Astrocyte (in vitro differentiated cells and primary cell): ENCODE results near the gene PMP22. TPM values are rescaled to one million over a fixed set of nuclear protein-coding genes. Genes with fewer than 3 reads are reported as not detected.

ENCODE experiments used
- DNase-seq: peaks from one replicate; pipeline ENCODE4 v3.0.0-alpha.2; 2010; ENCODE audit warnings: low read depth
- FAIRE-seq: peaks from 2 replicates; lab custom pipeline; 2011; peaks lifted over from hg19 to GRCh38; lab: Jason Lieb, UNC
- H2AFZ ChIP-seq: 2 replicates; pipeline ENCODE4 v1.6.0; 2012; ENCODE audit warnings: low read depth, low read length, inconsistent platforms
- H3K27ac ChIP-seq: 2 replicates; pipeline ENCODE4 v1.5.1; 2011; ENCODE audit warnings: low read depth, low read length, inconsistent platforms
- H3K27me3 ChIP-seq: 2 replicates; pipeline ENCODE4 v1.6.0; 2011; ENCODE audit warnings: low read length, inconsistent platforms; ENCODE audit not compliant: insufficient read depth
- H3K36me3 ChIP-seq: 2 replicates; pipeline ENCODE4 v1.5.1; 2011; ENCODE audit warnings: low read length, inconsistent platforms; ENCODE audit not compliant: insufficient read depth
- H3K4me1 ChIP-seq: 2 replicates; pipeline ENCODE4 v1.5.1; 2011; ENCODE audit warnings: low read length, inconsistent platforms; ENCODE audit not compliant: insufficient read depth
- H3K4me2 ChIP-seq: 2 replicates; pipeline ENCODE4 v1.6.0; 2012; ENCODE audit warnings: low read length, inconsistent platforms
- H3K4me3 ChIP-seq: 2 replicates; pipeline ENCODE4 v1.5.1; 2011; ENCODE audit warnings: low read depth, mild to moderate bottlenecking, low read length, inconsistent platforms; ENCODE audit not compliant: insufficient read depth
- H3K79me2 ChIP-seq: 2 replicates; pipeline ENCODE4 v1.6.0; 2012; ENCODE audit warnings: mild to moderate bottlenecking, low read length, inconsistent platforms; ENCODE audit not compliant: insufficient read depth
- H3K9ac ChIP-seq: 2 replicates; pipeline ENCODE4 v1.6.0; 2012; ENCODE audit warnings: mild to moderate bottlenecking, low read length, inconsistent platforms
- H3K9me3 ChIP-seq: 2 replicates; pipeline ENCODE4 v1.5.1; 2012; ENCODE audit warnings: low read depth, mild to moderate bottlenecking, low read length, inconsistent platforms; ENCODE audit not compliant: insufficient read depth
- H4K20me1 ChIP-seq: 2 replicates; pipeline ENCODE4 v1.6.0; 2012; ENCODE audit warnings: low read length, inconsistent platforms; ENCODE audit not compliant: insufficient read depth
- H3K27ac Mint-ChIP-seq: one replicate; pipeline ENCODE4 v1.8.0; 2021; ENCODE audit warnings: mild to moderate bottlenecking, mixed read lengths; ENCODE audit not compliant: unreplicated experiment
- H3K27me3 Mint-ChIP-seq: one replicate; pipeline ENCODE4 v1.8.0; 2021; ENCODE audit warnings: low read depth, mixed read lengths; ENCODE audit not compliant: unreplicated experiment
- H3K36me3 Mint-ChIP-seq: one replicate; pipeline ENCODE4 v1.8.0; 2021; ENCODE audit warnings: low read depth, mixed read lengths; ENCODE audit not compliant: unreplicated experiment
- H3K4me1 Mint-ChIP-seq: one replicate; pipeline ENCODE4 v1.8.0; 2021; ENCODE audit warnings: low read depth, mixed read lengths; ENCODE audit not compliant: unreplicated experiment
- H3K4me3 Mint-ChIP-seq: one replicate; pipeline ENCODE4 v1.8.0; 2021; ENCODE audit warnings: mild to moderate bottlenecking, moderate library complexity, mixed read lengths; ENCODE audit not compliant: unreplicated experiment
- H3K9me3 Mint-ChIP-seq: one replicate; pipeline ENCODE4 v1.8.0; 2021; ENCODE audit warnings: mild to moderate bottlenecking, mixed read lengths; ENCODE audit not compliant: unreplicated experiment
- CTCF ChIP-seq: IDR thresholded peaks from 2 replicates; pipeline ENCODE4 v1.5.1; 2011; ENCODE audit warnings: low read depth, mild to moderate bottlenecking, inconsistent platforms, low read length, moderate library complexity; ENCODE audit not compliant: insufficient read depth
- EZH2 ChIP-seq: IDR thresholded peaks from 2 replicates; pipeline ENCODE4 v1.6.1; 2012; ENCODE audit warnings: mild to moderate bottlenecking, low read length, inconsistent platforms; ENCODE audit not compliant: insufficient read depth
- total RNA-seq: library from RNA; stranded (reverse); gene quantifications from 2 replicates; pipeline ENCODE4 v1.2.1, GENCODE V29; 2021

Gene PMP22
- total RNA-seq, 1 donor from 2014 or later: 41.7 TPM

- Histone ChIP-seq H3K36me3 (no peaks in the 10 kb centered on the region), H3K9ac (no peak overlapping the region), H3K4me1 (peaks cover 9% of the 10 kb centered on the region), H3K9me3 (no peaks in the 10 kb centered on the region), H3K4me3 (no peak overlapping the region), H3K27ac (no peak overlapping the region), H3K79me2 (no peaks in the 10 kb centered on the region), H3K4me2 (no peak overlapping the region), H2AFZ (no peak overlapping the region), H3K27me3 (no peaks in the 10 kb centered on the region), H4K20me1 (no peaks in the 10 kb centered on the region)
- no peaks in the 10 kb centered on the region for H3K36me3 Mint-ChIP-seq
- no peak overlapping the region for H3K4me3 Mint-ChIP-seq
- no peak for FAIRE-seq
- no peak for TF ChIP-seq CTCF
- no peak for TF ChIP-seq EZH2
- H3K27ac Mint-ChIP-seq: no peak overlapping the region
- no peak for DNase-seq
- H3K27me3 Mint-ChIP-seq: peaks cover 3% of the 10 kb centered on the region
- peaks cover 11% of the 10 kb centered on the region for H3K9me3 Mint-ChIP-seq
- peaks cover 9% of the 10 kb centered on the region for H3K4me1 Mint-ChIP-seq
These were observed 23.7 kb upstream of the PMP22 start for GRCh38 chr17:15288859-15289258.

GRCh38 chr17:15287538-15288267 is 22.6 kb upstream of the PMP22 start:
- H2AFZ ChIP-seq: no peak overlapping the region

More at GRCh38 chr17:15287538-15288267, 22.6 kb upstream of the PMP22 start:
- Histone ChIP-seq H3K27ac (no peak overlapping the region), H3K4me2 (no peak overlapping the region), H3K4me1 (peaks cover 9% of the 10 kb centered on the region), H3K79me2 (no peaks in the 10 kb centered on the region), H3K4me3 (no peak overlapping the region), H3K9me3 (no peaks in the 10 kb centered on the region), H3K27me3 (no peaks in the 10 kb centered on the region), H3K9ac (no peak overlapping the region), H3K36me3 (no peaks in the 10 kb centered on the region), H4K20me1 (no peaks in the 10 kb centered on the region)
- no peak for TF ChIP-seq CTCF
- TF ChIP-seq EZH2: no peak
- no peak overlapping the region for H3K4me3 Mint-ChIP-seq
- DNase-seq (peak; percentile 26), FAIRE-seq (peak; percentile 75)
- H3K9me3 Mint-ChIP-seq: peaks cover 5% of the 10 kb centered on the region
- no peak overlapping the region for H3K27ac Mint-ChIP-seq
- peaks cover 9% of the 10 kb centered on the region for H3K4me1 Mint-ChIP-seq
- no peaks in the 10 kb centered on the region for H3K36me3 Mint-ChIP-seq
- peaks cover 3% of the 10 kb centered on the region for H3K27me3 Mint-ChIP-seq
